Activated T-helper 1 cell treated with anti-CD3 and anti-CD28 coated beads, Interleukin-12 subunit alpha, Interleukin-12 subunit beta, Interleukin-2, Interleukin-4 antibody, amounts not matched to agents 30 ng/mL and 10 ng/mL and 1 ng/mL, durations not matched to agents 14 hours and 24 hours and 36 hours (primary cell): Measurements from ENCODE around the gene FBXO45. TPM values are rescaled to one million over a fixed set of nuclear protein-coding genes. Genes with fewer than 3 reads are reported as not detected.

Experiments
- total RNA-seq: library from RNA; stranded (reverse); gene quantifications from 2 replicates; pipeline ENCODE4 v1.2.3, GENCODE V29; 2022

FBXO45 gene
- total RNA-seq, 1 donor from 2014 or later: 22.8 TPM

Other genes starting within 250 kb of the FBXO45 start
- not detected in 2 replicates for gene TM4SF19, start 230.3 kb upstream of the FBXO45 start, total RNA-seq
- gene UBXN7, start 136.2 kb upstream of the FBXO45 start, total RNA-seq: 54.8 and 60.9 TPM in 2 replicates
- 32.1 and 32.8 TPM in 2 replicates for gene RNF168, start 64.9 kb upstream of the FBXO45 start, total RNA-seq
- not detected in 2 replicates for gene SMCO1, start 53.3 kb upstream of the FBXO45 start, total RNA-seq
- gene WDR53, start 106 bp upstream of the FBXO45 start, total RNA-seq: 24.8 and 25.5 TPM in 2 replicates
- 37.8 and 38.8 TPM in 2 replicates for gene NRROS, start 71.0 kb downstream of the FBXO45 start, total RNA-seq
- gene CEP19, start 143.6 kb downstream of the FBXO45 start, total RNA-seq: 3.9 and 4.1 TPM in 2 replicates
- gene PIGX, start 143.7 kb downstream of the FBXO45 start, total RNA-seq: 49.7 and 52.1 TPM in 2 replicates
- gene PAK2, start 171.2 kb downstream of the FBXO45 start, total RNA-seq: 82.5 and 86.5 TPM in 2 replicates